Measurements from ENCODE around the gene SLC26A8.
A peak's percentile ranks its signal among the peaks of the same experiment; 100 is the strongest.
"Not testable (repeated sequence)": the region's sequence is repeated elsewhere in the genome, so short reads cannot be mapped to it uniquely, and the experiment has no call there.

Gene SLC26A8

GRCh38 chr6:36050947-36051710 is 26.7 kb upstream of the SLC26A8 start:
- DNase-seq = no peak

GRCh38 chr6:36050305-36050704 is 25.9 kb upstream of the SLC26A8 start:
- DNase-seq = no peak

- DNase-seq = no peak
Measured at GRCh38 chr6:36049582-36049981, 25.1 kb upstream of the SLC26A8 start.

GRCh38 chr6:36042618-36043260 is 18.3 kb upstream of the SLC26A8 start:
- DNase-seq = no peak

GRCh38 chr6:36040958-36041357 is 16.5 kb upstream of the SLC26A8 start:
- DNase-seq = no peak

- no peak for DNase-seq
Measured at GRCh38 chr6:36039112-36039511, 14.7 kb upstream of the SLC26A8 start.

GRCh38 chr6:36038120-36038876 is 13.9 kb upstream of the SLC26A8 start:
- DNase-seq = no peak

GRCh38 chr6:36035225-36035624 is 10.8 kb upstream of the SLC26A8 start:
- no peak for DNase-seq

- no peak for DNase-seq
Measured at GRCh38 chr6:36034441-36034840, 10.0 kb upstream of the SLC26A8 start.

GRCh38 chr6:36033935-36034334 is 9.5 kb upstream of the SLC26A8 start:
- DNase-seq = peak; percentile 28

- DNase-seq = not testable (repeated sequence)
Measured at GRCh38 chr6:36033144-36033543, 8.7 kb upstream of the SLC26A8 start.

GRCh38 chr6:36032261-36032660 is 7.8 kb upstream of the SLC26A8 start:
- DNase-seq = no peak

GRCh38 chr6:36029464-36029863 is 5.0 kb upstream of the SLC26A8 start:
- no peak for DNase-seq

- peak; percentile 72 for DNase-seq
Measured at GRCh38 chr6:36028877-36029324, 4.5 kb upstream of the SLC26A8 start.

GRCh38 chr6:36028088-36028876 is 3.8 kb upstream of the SLC26A8 start:
- no peak for DNase-seq

GRCh38 chr6:36027501-36028087 is 3.2 kb upstream of the SLC26A8 start, which contains the start of gene MAPK14:
TSS of gene MAPK14 (plus strand) at chr6:36027808. CDS start at chr6:36028158, 350 bp downstream.
- DNase-seq = peak; percentile 96

- no peak for DNase-seq
Measured at GRCh38 chr6:36025932-36026327, 1.5 kb upstream of the SLC26A8 start.

- no peak for DNase-seq
Measured at GRCh38 chr6:36025260-36025931, 955 bp upstream of the SLC26A8 start.

- DNase-seq = no peak
Measured at GRCh38 chr6:36020154-36020553, 4.3 kb downstream of the SLC26A8 start.

- DNase-seq = no peak
Measured at GRCh38 chr6:36019167-36019566, 5.3 kb downstream of the SLC26A8 start.

GRCh38 chr6:36018339-36018738 is 6.1 kb downstream of the SLC26A8 start:
- DNase-seq = no peak

GRCh38 chr6:36015666-36016065 is 8.8 kb downstream of the SLC26A8 start:
- DNase-seq = no peak

Data from activated T-cell treated with anti-CD3 and anti-CD28 coated beads, Interleukin-2, amount 50 U/mL, for 1 hour (primary cell).